ENCODE data around the gene COL20A1.

DNA sequence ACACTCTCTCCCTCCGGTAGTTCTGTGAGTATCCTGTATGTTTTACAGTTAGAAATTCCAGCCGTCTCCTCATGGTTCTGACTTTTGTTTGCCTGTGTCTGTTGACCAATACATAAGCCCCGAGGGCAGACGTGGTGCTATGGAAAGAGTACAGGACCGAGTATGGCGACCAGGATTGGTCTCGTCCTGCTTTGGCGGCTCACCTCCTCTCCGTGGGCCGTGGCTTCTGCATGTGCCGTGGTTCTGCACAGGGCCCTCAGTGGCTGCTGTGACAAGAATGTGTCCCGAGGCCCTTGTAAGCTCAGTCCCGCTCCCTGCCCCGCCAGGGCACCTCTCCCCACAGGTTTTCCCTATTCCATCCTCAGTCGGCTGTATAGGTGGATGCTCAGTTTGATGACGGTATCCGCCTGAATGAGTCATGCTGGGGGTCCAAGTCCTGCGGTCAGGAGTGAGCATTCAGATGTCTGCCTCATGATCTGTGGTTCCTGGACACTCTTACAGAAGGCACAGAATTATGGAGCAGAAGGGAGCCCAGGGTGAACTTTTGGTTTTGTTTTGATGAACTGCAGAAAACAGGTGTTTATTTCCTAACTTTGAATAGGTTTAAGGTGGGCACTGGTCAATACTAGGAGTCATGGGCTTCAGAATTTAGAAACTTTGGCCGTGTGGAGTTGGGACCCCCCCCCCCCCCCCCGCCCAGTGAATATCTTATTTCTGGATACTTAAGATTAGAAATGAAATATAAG is 19.2 kb upstream of the COL20A1 start:
- TF ChIP-seq CTCF (IDR thresholded peaks at IDR 0.05) (no peak), POLR2A (IDR thresholded peaks at IDR 0.05) (no peak)

All from uterus (tissue), 2 donors.